Stimulated activated CD4-positive, alpha-beta T cell treated with anti-CD3 and anti-CD28 coated beads, Interleukin-12 subunit alpha, Interleukin-12 subunit beta, amount 100 ng/mL, for 4 hours (primary cell): ENCODE data around the gene C3orf62.

ENCODE experiments used
- DNase-seq: peaks from one replicate; pipeline ENCODE4 v3.0.0-alpha.2; 2020

Gene C3orf62

GRCh38 chr3:49276475-49277382, at the start of gene C3orf62:
C3orf62 (minus strand) TSS chr3:49277232; CDS start chr3:49276872, 360 bp downstream.
- DNase-seq: peak; percentile 78

- DNase-seq: no peak
Measured at GRCh38 chr3:49324768-49325167, 47.7 kb upstream of the C3orf62 start.

GRCh38 chr3:49316696-49317457, 39.8 kb upstream of the C3orf62 start:
- no peak for DNase-seq

- DNase-seq: no peak
Measured at GRCh38 chr3:49313896-49314688, 37.1 kb upstream of the C3orf62 start.

GRCh38 chr3:49311283-49311682, 34.3 kb upstream of the C3orf62 start:
- DNase-seq: no peak

GRCh38 chr3:49310677-49311076, 33.6 kb upstream of the C3orf62 start:
- DNase-seq: no peak

GRCh38 chr3:49305608-49306007, 28.6 kb upstream of the C3orf62 start:
- DNase-seq: no peak

GRCh38 chr3:49302613-49303012, 25.6 kb upstream of the C3orf62 start:
- DNase-seq: no peak

GRCh38 chr3:49300595-49300994, 23.6 kb upstream of the C3orf62 start:
- no peak for DNase-seq

- DNase-seq: no peak
Measured at GRCh38 chr3:49298511-49298910, 21.5 kb upstream of the C3orf62 start.

- DNase-seq: no peak
Measured at GRCh38 chr3:49296781-49297411, 19.9 kb upstream of the C3orf62 start.

GRCh38 chr3:49295489-49296058, 18.5 kb upstream of the C3orf62 start:
- peak; percentile 17 for DNase-seq

GRCh38 chr3:49294343-49294742, 17.3 kb upstream of the C3orf62 start:
- no peak for DNase-seq

GRCh38 chr3:49283997-49284396, 7.0 kb upstream of the C3orf62 start:
- DNase-seq: no peak

- DNase-seq: no peak
Measured at GRCh38 chr3:49279376-49279775, 2.3 kb upstream of the C3orf62 start.

GRCh38 chr3:49278548-49278947, 1.5 kb upstream of the C3orf62 start:
- no peak for DNase-seq

GRCh38 chr3:49277383-49277775, 347 bp upstream of the C3orf62 start:
- no peak for DNase-seq

GRCh38 chr3:49273825-49274532, 3.1 kb downstream of the C3orf62 start:
- no peak for DNase-seq

GRCh38 chr3:49271047-49271446, 6.0 kb downstream of the C3orf62 start:
- no peak for DNase-seq

- no peak for DNase-seq
Measured at GRCh38 chr3:49270156-49270500, 6.9 kb downstream of the C3orf62 start.

GRCh38 chr3:49269443-49270155, 7.4 kb downstream of the C3orf62 start:
- no peak for DNase-seq
